H1 (cell line): ENCODE data around the gene P2RY8. TPM values are rescaled to one million over a fixed set of nuclear protein-coding genes. Genes with fewer than 3 reads are reported as not detected.

ENCODE experiments used
- CTCF ChIA-PET: fragments of 300-600 bp; sonication (Branson Sonifier 250); formaldehyde crosslinking; loops from one replicate; lab custom pipeline; 2021; ENCODE audit not compliant: partially characterized antibody; lab: Charles Lee
- POLR2A ChIA-PET: fragments of 300-600 bp; sonication (Branson Sonifier 250); formaldehyde crosslinking; loops from one replicate; lab custom pipeline; 2021; ENCODE audit warnings: inconsistent platforms; ENCODE audit not compliant: partially characterized antibody; lab: Charles Lee
- DNase-seq, 2 experiments: peaks; one replicate each; pipeline versions ENCODE4 v3.0.0 to v3.0.0-alpha.2; 2010 to 2022; ENCODE audit warnings: low spot score in 2 of 2, low read depth in 1 of 2, mixed read lengths in 1 of 2
- FAIRE-seq: peaks from 2 replicates; lab custom pipeline; 2011; peaks lifted over from hg19 to GRCh38; lab: Jason Lieb, UNC
- H2AFZ ChIP-seq: 2 replicates; pipeline ENCODE4 v1.8.1; 2012; ENCODE audit warnings: low read length, inconsistent platforms
- H2AK5ac ChIP-seq: 2 replicates; pipeline ENCODE4 v1.6.1; 2013; ENCODE audit warnings: low read depth, low read length
- H2BK120ac ChIP-seq: replicated peaks from 2 replicates; pipeline ENCODE3; 2013; ENCODE audit warnings: low read depth, low read length, inconsistent platforms
- H2BK12ac ChIP-seq: 2 replicates; pipeline ENCODE4 v1.6.1; 2013; ENCODE audit warnings: low read depth, low read length
- H2BK15ac ChIP-seq: 2 replicates; pipeline ENCODE4 v1.6.1; 2013; ENCODE audit warnings: low read length
- H2BK20ac ChIP-seq: 2 replicates; pipeline ENCODE4 v1.6.1; 2013; ENCODE audit warnings: low read length
- H2BK5ac ChIP-seq: 2 replicates; pipeline ENCODE4 v1.6.1; 2013; ENCODE audit warnings: low read depth, low read length
- H3K14ac ChIP-seq: 2 replicates; pipeline ENCODE4 v1.6.1; 2013; ENCODE audit warnings: inconsistent platforms; ENCODE audit not compliant: insufficient read length
- H3K18ac ChIP-seq: 2 replicates; pipeline ENCODE4 v1.6.1; 2013; ENCODE audit warnings: low read length; ENCODE audit errors: extremely low read depth
- H3K23ac ChIP-seq: 2 replicates; pipeline ENCODE4 v1.6.1; 2013; ENCODE audit warnings: inconsistent platforms; ENCODE audit not compliant: insufficient read length
- H3K23me2 ChIP-seq: 2 replicates; pipeline ENCODE4 v1.6.1; 2013; ENCODE audit warnings: low read depth, low read length
- H3K27ac ChIP-seq: 2 replicates; pipeline ENCODE4 v1.6.1; 2011; ENCODE audit warnings: low read depth, low read length, inconsistent platforms
- H3K27me3 ChIP-seq, 4 experiments: replicated peaks in 1 of 4; 1 replicate in 1 of 4; 2 replicates in 3 of 4; pipeline versions ENCODE4 v1.6.1 to v1.8.1; 2011 to 2013; ENCODE audit warnings: low read length in 3 of 4, mild to moderate bottlenecking in 3 of 4, inconsistent platforms in 2 of 4, mixed read lengths in 2 of 4, moderate library complexity in 1 of 4; ENCODE audit not compliant: control insufficient read depth in 3 of 4, insufficient read depth in 3 of 4; ENCODE audit errors: extremely low read depth in 1 of 4
- H3K36me3 ChIP-seq, 4 experiments: 2 replicates each; pipeline versions ENCODE4 v1.6.1 to v1.8.1; 2011 to 2013; ENCODE audit warnings: mild to moderate bottlenecking in 4 of 4, low read length in 3 of 4, moderate library complexity in 2 of 4, control low read depth in 1 of 4, inconsistent platforms in 1 of 4; ENCODE audit not compliant: insufficient read depth in 4 of 4, control insufficient read depth in 2 of 4
- H3K4ac ChIP-seq: replicated peaks from 2 replicates; pipeline ENCODE3; 2013; ENCODE audit warnings: low read length, low read depth, mixed read lengths, inconsistent platforms; ENCODE audit not compliant: insufficient read length
- H3K4me1 ChIP-seq, 4 experiments: replicated peaks in 1 of 4; 1 replicate in 1 of 4; 2 replicates in 3 of 4; pipeline versions ENCODE4 v1.6.1 to v1.8.1; 2011 to 2013; ENCODE audit warnings: low read length in 3 of 4, inconsistent platforms in 2 of 4, mixed read lengths in 1 of 4; ENCODE audit not compliant: insufficient read depth in 4 of 4, control insufficient read depth in 3 of 4
- H3K4me2 ChIP-seq, 2 experiments: 2 replicates each; pipeline versions ENCODE4 v1.6.1 to v1.8.1; 2011 to 2013; ENCODE audit warnings: low read depth in 2 of 2, low read length in 2 of 2, control low read depth in 1 of 2, inconsistent platforms in 1 of 2, mild to moderate bottlenecking in 1 of 2; ENCODE audit not compliant: insufficient read depth in 1 of 2
- H3K4me3 ChIP-seq, 4 experiments: fragments of 200-600, 300-600 bp in 1 of 4; sonication (generic), shearing (Covaris generic), sonication (Bioruptor Twin) in 1 of 4; 2 replicates each; pipeline versions ENCODE4 v1.5.1 to v1.8.1; 2011 to 2016; ENCODE audit warnings: low read length in 4 of 4, low read depth in 3 of 4, control low read depth in 2 of 4, inconsistent platforms in 2 of 4, mild to moderate bottlenecking in 2 of 4, mixed read lengths in 1 of 4, moderate library complexity in 1 of 4; ENCODE audit not compliant: insufficient read depth in 2 of 4; ENCODE audit errors: extremely low read depth in 1 of 4
- H3K56ac ChIP-seq: replicated peaks from 2 replicates; pipeline ENCODE3; 2013; ENCODE audit warnings: low read depth, mild to moderate bottlenecking, mixed read lengths, low read length, inconsistent platforms; ENCODE audit not compliant: insufficient read length
- H3K79me1 ChIP-seq: 2 replicates; pipeline ENCODE4 v1.6.1; 2013; ENCODE audit warnings: low read depth, low read length, control low read depth
- H3K79me2 ChIP-seq, 2 experiments: 2 replicates each; pipeline versions ENCODE4 v1.6.1 to v1.8.1; 2012 to 2013; ENCODE audit warnings: low read length in 2 of 2, mild to moderate bottlenecking in 2 of 2, inconsistent platforms in 1 of 2; ENCODE audit not compliant: insufficient read depth in 2 of 2, control insufficient read depth in 1 of 2
- H3K9ac ChIP-seq, 4 experiments: replicated peaks in 1 of 4; 1 replicate in 1 of 4; 2 replicates in 3 of 4; pipeline versions ENCODE4 v1.6.1 to v1.8.1; 2011 to 2013; ENCODE audit warnings: low read depth in 3 of 4, low read length in 3 of 4, control low read depth in 2 of 4, mild to moderate bottlenecking in 2 of 4, moderate library complexity in 2 of 4, inconsistent platforms in 1 of 4; ENCODE audit errors: extremely low read depth in 1 of 4
- H3K9me3 ChIP-seq, 2 experiments: 2 replicates each; pipeline versions ENCODE4 v1.6.1 to v1.8.1; 2012 to 2013; ENCODE audit warnings: mild to moderate bottlenecking in 2 of 2, moderate library complexity in 2 of 2, control low read depth in 1 of 2, inconsistent platforms in 1 of 2, low read depth in 1 of 2, low read length in 1 of 2, mixed read lengths in 1 of 2; ENCODE audit not compliant: insufficient read depth in 2 of 2
- H4K20me1 ChIP-seq, 2 experiments: replicated peaks in 1 of 2; 2 replicates each; pipeline versions ENCODE3 to v1.8.1; 2011 to 2013; ENCODE audit warnings: inconsistent platforms in 2 of 2, low read length in 2 of 2, mild to moderate bottlenecking in 1 of 2; ENCODE audit not compliant: insufficient read depth in 2 of 2, control insufficient read depth in 1 of 2
- H4K5ac ChIP-seq: 2 replicates; pipeline ENCODE4 v1.6.1; 2013; ENCODE audit warnings: low read length, low read depth, mixed read lengths, inconsistent platforms; ENCODE audit not compliant: insufficient read length
- H4K8ac ChIP-seq: 2 replicates; pipeline ENCODE4 v1.8.0; 2013; ENCODE audit warnings: mild to moderate bottlenecking, moderate library complexity, low read length, inconsistent platforms; ENCODE audit not compliant: insufficient read depth; ENCODE audit errors: extremely low read depth
- H4K91ac ChIP-seq: replicated peaks from 2 replicates; pipeline ENCODE3; 2013; ENCODE audit warnings: low read length, mixed read lengths, inconsistent platforms; ENCODE audit not compliant: insufficient read length
- ASH2L ChIP-seq: fragments of 200-600, 300-600 bp; sonication (generic); IDR thresholded peaks from one replicate; pipeline ENCODE4 v1.7.1; 2017; ENCODE audit warnings: low read length
- CTCF ChIP-seq, 3 experiments: IDR thresholded peaks; 1 replicate in 2 of 3; 2 replicates in 1 of 3; pipeline versions ENCODE4 v1.5.1 to v1.6.1; 2011; ENCODE audit warnings: low read length in 3 of 3, mild to moderate bottlenecking in 3 of 3, inconsistent platforms in 2 of 3, low read depth in 1 of 3, moderate library complexity in 1 of 3; ENCODE audit not compliant: insufficient read depth in 1 of 3; ENCODE audit errors: control extremely low read depth in 1 of 3
- KDM5A ChIP-seq: fragments of 200-600 bp; IDR thresholded peaks from 2 replicates; pipeline ENCODE4 v1.7.1; 2012; ENCODE audit warnings: mild to moderate bottlenecking, low read length, inconsistent platforms, mixed read lengths
- NRF1 ChIP-seq: IDR thresholded peaks from 2 replicates; pipeline ENCODE4 v1.6.1; 2011; ENCODE audit warnings: mild to moderate bottlenecking, low read depth, low read length, improper control_type of control experiment
- PHF8 ChIP-seq: fragments of 200-600 bp; sonication (generic); conservative IDR thresholded peaks from 2 replicates; pipeline ENCODE4 v1.7.1; 2012; ENCODE audit warnings: low read depth, mild to moderate bottlenecking, inconsistent platforms, low read length, moderate library complexity
- RBBP5 ChIP-seq: IDR thresholded peaks from 2 replicates; pipeline ENCODE4 v1.7.1; 2012; ENCODE audit warnings: low read depth, mild to moderate bottlenecking, inconsistent platforms, low read length, moderate library complexity, borderline replicate concordance
- SAP30 ChIP-seq: fragments of 300-600 bp; sonication (generic); IDR thresholded peaks from 2 replicates; pipeline ENCODE4 v1.7.1; 2012; ENCODE audit warnings: low read length, moderate library complexity, mild to moderate bottlenecking, inconsistent platforms; ENCODE audit not compliant: insufficient read depth, insufficient replicate concordance
- SIRT6 ChIP-seq: IDR thresholded peaks from one replicate; pipeline ENCODE4 v1.7.1; 2012; ENCODE audit warnings: low read length, inconsistent platforms
- WGBS, 2 experiments: shearing (Covaris generic) in 1 of 2; methylation state at CpG; one replicate each; pipeline versions ENCODE4 v1.1.6 to v1.1.7; 2013 to 2015; ENCODE audit warnings: low lambda C conversion rate in 2 of 2, mixed read lengths in 2 of 2, inconsistent platforms in 1 of 2, low coverage in 1 of 2, missing lambda C conversion rate in 1 of 2; ENCODE audit not compliant: insufficient replicate concordance in 2 of 2, insufficient coverage in 1 of 2, insufficient read length in 1 of 2; ENCODE audit errors: extremely low coverage in 1 of 2, missing lambda C conversion rate in 1 of 2; 5-methylcytosine and 5-hydroxymethylcytosine counted together
- polyA plus RNA-seq, 7 experiments: library from polyadenylated mRNA; depleted of rRNA in 3 of 7; stranded (reverse) in 5 of 7; unstranded in 2 of 7; fragments of >200 nt in 5 of 7; fragments of 200-250 nt in 2 of 7; gene quantifications; 1 replicate in 5 of 7; 2 replicates in 1 of 7; 4 replicates in 1 of 7; pipeline versions ENCODE4 v1.2.1 to v1.2.3, GENCODE V29; 2011 to 2013; ENCODE audit warnings: missing spikeins in 2 of 7, mixed read lengths in 2 of 7
- total RNA-seq: library from RNA; stranded (reverse); fragmentation: NEBNext Ultra II Directional; extraction: Animal tissue kit (Norgen Biotek cat#: 25700); gene quantifications from 2 replicates; pipeline ENCODE4 v1.2.1, GENCODE V29; 2021

Gene P2RY8
- total and polyA plus RNA-seq, 2 of the 8 experiments (the other 6 are each of a cell fraction or from before 2014, with no cell fraction given): 0.09 to 0.15 TPM

DNA sequence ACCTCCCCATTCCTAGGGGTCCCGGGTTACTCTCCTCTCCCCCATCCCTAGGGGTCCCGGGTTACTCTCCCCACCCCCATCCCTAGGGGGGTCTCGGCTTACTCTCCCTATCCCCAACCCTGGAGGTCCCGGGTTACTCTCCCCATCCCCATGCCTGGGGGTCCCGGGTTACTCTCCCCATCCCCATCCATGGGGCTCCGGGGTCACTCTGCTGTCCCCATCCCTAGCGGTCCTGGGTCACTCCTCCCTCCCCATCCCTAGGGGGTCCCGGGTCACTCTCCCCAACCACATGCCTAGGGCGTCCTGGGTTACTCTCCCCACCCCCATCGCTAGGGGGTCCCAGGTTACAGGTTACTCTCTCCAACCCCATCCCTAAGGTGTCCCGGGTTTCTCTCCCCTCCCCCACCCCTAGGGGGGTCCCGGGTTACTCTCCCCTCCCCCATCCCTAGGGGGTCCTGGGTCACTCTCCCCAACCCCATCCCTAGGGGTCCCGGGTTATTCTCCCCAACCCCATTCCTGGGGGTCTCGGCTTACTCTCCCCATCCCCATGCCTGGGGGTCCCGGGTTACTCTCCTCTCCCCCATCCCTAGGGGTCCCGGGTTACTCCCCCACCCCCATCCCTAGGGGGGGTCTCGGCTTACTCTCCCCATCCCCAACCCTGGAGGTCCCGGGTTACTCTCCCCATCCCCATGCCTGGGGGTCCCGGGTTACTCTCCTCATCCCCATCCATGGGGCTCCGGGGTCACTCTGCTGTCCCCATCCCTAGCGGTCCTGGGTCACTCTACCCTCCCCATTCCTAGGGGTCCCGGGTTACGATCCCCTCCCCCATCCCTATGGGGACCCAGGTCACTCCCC lies 85.1 kb downstream of the P2RY8 start:
- Histone ChIP-seq H3K27ac (no peak overlapping the region; the same call in 1 of the 2 replicates), H3K56ac (no peak overlapping the region), H2AK5ac (no peak overlapping the region), H3K23me2 (peaks cover 13% of the 10 kb centered on the region; the same call in 1 of the 2 replicates), H3K4ac (no peak overlapping the region), H3K4me1 (peaks cover 0 to 1% (median 0%) of the 10 kb centered on the region in 4 experiments; a peak in 2 of 7 replicates), H3K9me3 (peaks cover 4 to 26% of the 10 kb centered on the region in 2 experiments; a peak in 3 of 4 replicates), H3K4me3 (peak overlapping the region; percentile 87 to 100 (median 89)), H3K36me3 (peaks cover 4 to 23% (median 11%) of the 10 kb centered on the region in 4 experiments; a peak in 6 of 8 replicates), H3K14ac (no peak overlapping the region), H4K5ac (no peak overlapping the region), H3K4me2 (peak overlapping the region; percentile 37 to 63), H3K79me2 (peaks cover 47 to 57% of the 10 kb centered on the region in 2 experiments), H4K20me1 (peaks cover 0 to 5% of the 10 kb centered on the region in 2 experiments), H3K18ac (0 out of 2 replicates have a peak overlapping the region, but pooled peaks have one; percentile 32), H4K8ac (no peak overlapping the region; the same call in 1 of the 2 replicates), H3K23ac (no peak overlapping the region), H2BK15ac (no peak overlapping the region), H2BK5ac (no peak overlapping the region; the same call in 1 of the 2 replicates), H2BK20ac (no peak overlapping the region), H2AFZ (no peak overlapping the region), H3K79me1 (peaks cover 29% of the 10 kb centered on the region), H2BK12ac (no peak overlapping the region), H4K91ac (no peak overlapping the region), H3K9ac (peak overlapping the region in 2 of 4 experiments; percentile 76 to 84; a peak in 2 of 7 replicates), H3K27me3 (no peaks in the 10 kb centered on the region), H2BK120ac (no peak overlapping the region)
- FAIRE-seq: no peak
- CTCF ChIA-PET: no interaction called here
- no peak for DNase-seq
- POLR2A ChIA-PET: no interaction called here
- 40% methylated on average over 4 of the region's 23 CpGs; no CpG with 5 or more reads in 1 of the 2 experiments for WGBS, 2 experiments
- TF ChIP-seq PHF8 (no peak), KDM5A (no peak), RBBP5 (no peak), SIRT6 (no peak), CTCF (IDR thresholded peaks at IDR 0.05; ENCODE audit: control extremely low read depth in 1 of 3, insufficient read depth in 1 of 3, low read depth in 1 of 3, low read length in 3 of 3) (no peak), ASH2L (no peak), SAP30 (no peak), NRF1 (no peak)
